ENCODE measurements around the gene TASP1. TPM values are rescaled to one million over a fixed set of nuclear protein-coding genes. Genes with fewer than 3 reads are reported as not detected.

Gene TASP1
- total RNA-seq, 1 donor: 6.5 TPM

DNA sequence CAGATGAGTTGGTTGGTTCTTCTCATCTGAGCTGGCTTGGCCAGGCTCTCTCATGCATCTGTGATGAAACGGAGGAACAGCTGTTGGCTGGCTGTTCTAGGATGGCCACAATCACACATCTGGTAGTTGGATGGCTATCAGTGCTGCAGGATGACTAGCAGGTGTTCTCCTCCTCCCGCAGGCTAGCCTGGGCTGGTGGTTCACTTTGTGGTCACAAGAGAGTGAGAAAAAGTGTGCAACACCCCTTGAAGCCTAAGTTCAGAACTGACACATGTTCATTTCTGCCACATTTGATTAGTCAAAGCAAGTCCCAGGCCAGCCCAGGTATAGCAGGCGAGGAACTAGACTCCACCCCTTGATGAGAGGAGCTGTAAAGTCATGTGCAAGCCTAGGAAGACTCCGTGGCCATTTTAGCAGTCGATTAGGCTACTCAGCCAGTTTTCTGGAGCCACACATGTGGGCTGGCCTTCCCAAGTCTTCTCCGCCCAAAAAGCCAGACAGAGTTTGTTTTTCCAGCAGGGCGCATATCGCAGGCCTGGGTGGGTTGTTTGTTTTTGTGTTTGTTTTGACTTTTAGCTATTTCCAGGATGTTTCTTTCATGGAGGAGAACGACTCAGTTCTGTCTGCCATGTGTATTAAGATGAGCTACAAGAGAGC is 296.9 kb downstream of the TASP1 start:
- TF ChIP-seq, protein P1, sequence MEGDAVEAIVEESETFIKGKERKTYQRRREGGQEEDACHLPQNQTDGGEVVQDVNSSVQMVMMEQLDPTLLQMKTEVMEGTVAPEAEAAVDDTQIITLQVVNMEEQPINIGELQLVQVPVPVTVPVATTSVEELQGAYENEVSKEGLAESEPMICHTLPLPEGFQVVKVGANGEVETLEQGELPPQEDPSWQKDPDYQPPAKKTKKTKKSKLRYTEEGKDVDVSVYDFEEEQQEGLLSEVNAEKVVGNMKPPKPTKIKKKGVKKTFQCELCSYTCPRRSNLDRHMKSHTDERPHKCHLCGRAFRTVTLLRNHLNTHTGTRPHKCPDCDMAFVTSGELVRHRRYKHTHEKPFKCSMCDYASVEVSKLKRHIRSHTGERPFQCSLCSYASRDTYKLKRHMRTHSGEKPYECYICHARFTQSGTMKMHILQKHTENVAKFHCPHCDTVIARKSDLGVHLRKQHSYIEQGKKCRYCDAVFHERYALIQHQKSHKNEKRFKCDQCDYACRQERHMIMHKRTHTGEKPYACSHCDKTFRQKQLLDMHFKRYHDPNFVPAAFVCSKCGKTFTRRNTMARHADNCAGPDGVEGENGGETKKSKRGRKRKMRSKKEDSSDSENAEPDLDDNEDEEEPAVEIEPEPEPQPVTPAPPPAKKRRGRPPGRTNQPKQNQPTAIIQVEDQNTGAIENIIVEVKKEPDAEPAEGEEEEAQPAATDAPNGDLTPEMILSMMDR (IDR thresholded peaks at IDR 0.05; ENCODE audit: insufficient read depth, low read length): no peak
- DNase-seq (ENCODE audit: low read depth): no peak
- H3K4me3 ChIP-seq (ENCODE audit: low read depth, low read length): no peak overlapping the region

- TF ChIP-seq, protein P1 (IDR thresholded peaks at IDR 0.05; ENCODE audit: insufficient read depth, low read length): no peak
- no peak overlapping the region for H3K4me3 ChIP-seq (ENCODE audit: low read depth, low read length)
- no peak for DNase-seq (ENCODE audit: low read depth)
These were observed 298.6 kb downstream of the TASP1 start for GRCh38 chr20:13340088-13340487.

Other genes starting within 250 kb of the TASP1 start
- 15.6 and 55.8 TPM in 2 replicates for gene ESF1, start 146.0 kb upstream of the TASP1 start, total RNA-seq (ENCODE audit: low replicate concordance)
- gene NDUFAF5, start 146.1 kb upstream of the TASP1 start, total RNA-seq (ENCODE audit: low replicate concordance): 13.9 and 15.8 TPM in 2 replicates